Peyer's patch (tissue), 4 donors: ENCODE measurements around the gene KCTD11. TPM values are rescaled to one million over a fixed set of nuclear protein-coding genes. Genes with fewer than 3 reads are reported as not detected.

ENCODE experiments used
- DNase-seq, 3 donors: peaks; one replicate each; pipeline ENCODE4 v3.0.0-alpha.2; 2017 to 2019
- H3K27ac ChIP-seq, 4 donors: fragments of 200-600 bp; sonication (generic); one replicate each; pipeline ENCODE4 v1.5.1; 2016 to 2019
- H3K27me3 ChIP-seq, 2 donors: fragments of 200-600 bp; sonication (generic); one replicate each; pipeline ENCODE4 v1.5.1; 2019
- H3K36me3 ChIP-seq, 3 donors: fragments of 200-600 bp; sonication (generic); one replicate each; pipeline ENCODE4 v1.5.1; 2016 to 2019
- H3K4me1 ChIP-seq, 4 donors: fragments of 200-600 bp; sonication (generic); one replicate each; pipeline ENCODE4 v1.5.1; 2016 to 2019
- H3K4me3 ChIP-seq, 4 donors: fragments of 200-600 bp; sonication (generic); 1 replicate in 3 of 4; 2 replicates in 1 of 4; pipeline ENCODE4 v1.5.1; 2016 to 2019; ENCODE audit warnings: mild to moderate bottlenecking in 1 of 4
- H3K9me3 ChIP-seq, 4 donors: fragments of 200-600 bp; sonication (generic); one replicate each; pipeline ENCODE4 v1.5.1; 2016 to 2019; ENCODE audit warnings: mild to moderate bottlenecking in 1 of 4
- POLR2A ChIP-seq, 2 donors: fragments of 450-650 bp; IDR thresholded peaks; one replicate each; pipeline ENCODE4 v1.5.1; 2017; ENCODE audit warnings: antibody characterized with exemption in 2 of 2, mild to moderate bottlenecking in 2 of 2, moderate library complexity in 2 of 2
- total RNA-seq, 4 donors: library from RNA; depleted of rRNA; stranded (reverse); fragments of >200 nt; gene quantifications; one replicate each; pipeline ENCODE4 v1.1.0, GENCODE V29; 2016
- TF ChIP-seq, protein P1 (sequence below), 6 experiments: fragments of 450-650 bp in 4 of 6; fragments of 200-600 bp in 2 of 6; sonication (generic) in 1 of 6; IDR thresholded peaks; one replicate each; pipeline ENCODE4 v1.5.1; 2017 to 2019; ENCODE audit warnings: antibody characterized with exemption in 6 of 6, mild to moderate bottlenecking in 3 of 6, moderate library complexity in 1 of 6

Gene KCTD11
- total RNA-seq, 4 donors from 2014 or later: 2.5 to 8.9 (median 7.1) TPM

DNA sequence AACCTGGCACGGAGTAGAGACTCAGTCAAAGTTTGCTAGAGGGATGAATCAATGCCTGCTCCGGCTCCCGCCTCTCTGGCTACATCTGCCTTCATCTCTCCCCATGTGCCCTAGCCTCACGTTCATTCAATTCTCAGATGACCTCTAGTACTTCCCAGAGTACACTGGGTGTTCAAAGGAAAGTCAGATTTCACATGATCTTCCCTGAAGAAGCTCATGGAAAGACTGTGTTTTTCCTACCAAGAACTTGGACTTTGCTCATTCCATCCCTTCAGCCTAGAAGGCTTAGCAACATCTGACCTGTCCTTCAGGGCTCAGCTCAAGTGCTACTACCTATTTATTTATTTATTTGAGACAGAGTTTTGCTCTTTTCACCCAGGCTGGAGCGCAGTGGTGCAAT, 17.9 kb downstream of the KCTD11 start:
- H3K36me3 ChIP-seq: no peaks in the 10 kb centered on the region
- DNase-seq: no peak
- TF ChIP-seq, protein P1, sequence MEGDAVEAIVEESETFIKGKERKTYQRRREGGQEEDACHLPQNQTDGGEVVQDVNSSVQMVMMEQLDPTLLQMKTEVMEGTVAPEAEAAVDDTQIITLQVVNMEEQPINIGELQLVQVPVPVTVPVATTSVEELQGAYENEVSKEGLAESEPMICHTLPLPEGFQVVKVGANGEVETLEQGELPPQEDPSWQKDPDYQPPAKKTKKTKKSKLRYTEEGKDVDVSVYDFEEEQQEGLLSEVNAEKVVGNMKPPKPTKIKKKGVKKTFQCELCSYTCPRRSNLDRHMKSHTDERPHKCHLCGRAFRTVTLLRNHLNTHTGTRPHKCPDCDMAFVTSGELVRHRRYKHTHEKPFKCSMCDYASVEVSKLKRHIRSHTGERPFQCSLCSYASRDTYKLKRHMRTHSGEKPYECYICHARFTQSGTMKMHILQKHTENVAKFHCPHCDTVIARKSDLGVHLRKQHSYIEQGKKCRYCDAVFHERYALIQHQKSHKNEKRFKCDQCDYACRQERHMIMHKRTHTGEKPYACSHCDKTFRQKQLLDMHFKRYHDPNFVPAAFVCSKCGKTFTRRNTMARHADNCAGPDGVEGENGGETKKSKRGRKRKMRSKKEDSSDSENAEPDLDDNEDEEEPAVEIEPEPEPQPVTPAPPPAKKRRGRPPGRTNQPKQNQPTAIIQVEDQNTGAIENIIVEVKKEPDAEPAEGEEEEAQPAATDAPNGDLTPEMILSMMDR (IDR thresholded peaks at IDR 0.05): no peak
- no peak for TF ChIP-seq POLR2A (IDR thresholded peaks at IDR 0.05)
- no peak overlapping the region for H3K4me3 ChIP-seq
- H3K27me3 ChIP-seq: no peaks in the 10 kb centered on the region
- no peaks in the 10 kb centered on the region for H3K4me1 ChIP-seq
- no peak overlapping the region for H3K27ac ChIP-seq
- H3K9me3 ChIP-seq: no peaks in the 10 kb centered on the region

DNA sequence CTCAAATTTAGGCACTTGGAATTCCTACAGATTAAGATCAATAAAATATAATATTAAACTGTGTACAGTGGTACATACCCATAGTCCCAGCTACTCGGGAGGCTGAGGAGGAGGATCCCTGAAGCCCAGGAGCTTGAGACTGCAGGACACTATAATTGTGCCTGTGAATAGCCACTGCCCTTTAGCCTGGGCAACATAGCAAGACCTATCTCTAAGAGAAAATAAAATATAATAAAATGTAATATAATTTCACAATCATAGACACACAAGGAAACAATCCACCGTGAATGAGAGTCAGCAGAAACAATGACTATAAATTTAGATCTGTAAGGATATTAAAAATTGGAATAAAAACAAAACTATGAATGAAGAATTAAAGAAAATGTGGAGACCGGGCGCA, 18.9 kb downstream of the KCTD11 start:
- Histone ChIP-seq H3K36me3 (no peaks in the 10 kb centered on the region), H3K9me3 (no peaks in the 10 kb centered on the region), H3K4me3 (no peak overlapping the region), H3K27ac (no peak overlapping the region), H3K27me3 (no peaks in the 10 kb centered on the region), H3K4me1 (no peaks in the 10 kb centered on the region)
- no peak for DNase-seq
- TF ChIP-seq POLR2A (IDR thresholded peaks at IDR 0.05): no peak
- TF ChIP-seq, protein P1 (IDR thresholded peaks at IDR 0.05): no peak

DNA sequence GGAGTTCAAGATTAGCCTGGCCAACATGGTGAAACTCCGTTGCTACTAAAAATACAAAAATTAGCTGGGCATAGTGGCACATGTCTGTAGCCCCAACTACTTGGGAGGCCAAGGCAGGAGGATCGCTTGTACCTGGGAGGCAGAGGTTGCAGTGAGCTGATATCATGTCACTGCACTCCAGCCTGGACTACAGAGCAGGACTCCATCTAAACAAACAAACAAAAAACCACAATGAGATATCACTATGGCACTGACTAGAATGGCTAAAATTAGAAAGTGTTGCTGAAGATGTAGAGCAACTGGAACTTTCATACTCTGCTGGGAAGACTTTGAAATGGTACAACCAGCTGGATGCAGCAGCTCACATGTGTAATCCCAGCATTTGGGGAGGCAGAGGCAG, 22.4 kb downstream of the KCTD11 start:
- Histone ChIP-seq H3K27me3 (no peaks in the 10 kb centered on the region), H3K9me3 (no peaks in the 10 kb centered on the region), H3K4me3 (no peak overlapping the region), H3K36me3 (no peaks in the 10 kb centered on the region), H3K4me1 (no peaks in the 10 kb centered on the region), H3K27ac (no peak overlapping the region)
- no peak for TF ChIP-seq POLR2A (IDR thresholded peaks at IDR 0.05)
- TF ChIP-seq, protein P1 (IDR thresholded peaks at IDR 0.05): no peak
- no peak for DNase-seq

- Histone ChIP-seq H3K36me3 (no peaks in the 10 kb centered on the region), H3K4me1 (peaks cover 0 to 17% (median 4%) of the 10 kb centered on the region in 4 donors), H3K9me3 (no peaks in the 10 kb centered on the region), H3K4me3 (no peak overlapping the region), H3K27ac (no peak overlapping the region), H3K27me3 (no peaks in the 10 kb centered on the region)
- no peak for DNase-seq
- TF ChIP-seq, protein P1 (IDR thresholded peaks at IDR 0.05): no peak
- no peak for TF ChIP-seq POLR2A (IDR thresholded peaks at IDR 0.05)
Measured at GRCh38 chr17:7379134-7379533, 27.2 kb downstream of the KCTD11 start.

GRCh38 chr17:7380321-7380720, 28.4 kb downstream of the KCTD11 start:
- peak in 1 of 3 donors; percentile 57 for DNase-seq
- Histone ChIP-seq H3K27ac (peak overlapping the region; percentile 55 to 82 (median 70)), H3K4me1 (peaks cover 0 to 17% (median 7%) of the 10 kb centered on the region in 4 donors), H3K36me3 (no peaks in the 10 kb centered on the region), H3K9me3 (no peaks in the 10 kb centered on the region), H3K27me3 (no peaks in the 10 kb centered on the region), H3K4me3 (peak overlapping the region; percentile 24 to 73 (median 50))
- TF ChIP-seq, protein P1 (IDR thresholded peaks at IDR 0.05): peak in 1 of 6 experiments; percentile 4
- no peak for TF ChIP-seq POLR2A (IDR thresholded peaks at IDR 0.05)
